Activated CD8-positive, alpha-beta memory T cell treated with anti-CD3 and anti-CD28 coated beads for 4 hours (primary cell): ENCODE data around the gene ATG2A.

ENCODE experiments used
- DNase-seq, 2 donors: peaks; one replicate each; pipeline ENCODE4 v3.0.0-alpha.2; 2020; ENCODE audit warnings: low read depth in 2 of 2

The ATG2A gene

GRCh38 chr11:64924910-64925284 is 7.9 kb upstream of the ATG2A start:
- DNase-seq, result no peak

GRCh38 chr11:64923944-64924909 is 7.2 kb upstream of the ATG2A start, which contains the start of gene PPP2R5B:
Gene PPP2R5B (plus strand): TSS chr11:64924689. CDS start chr11:64925735, 1,046 bp downstream.
- peak; percentile 81 to 83 for DNase-seq

GRCh38 chr11:64923151-64923661 is 6.2 kb upstream of the ATG2A start:
- no peak for DNase-seq

GRCh38 chr11:64921384-64921783 is 4.4 kb upstream of the ATG2A start:
- DNase-seq, result no peak

GRCh38 chr11:64920124-64920523 is 3.1 kb upstream of the ATG2A start:
- DNase-seq, result no peak

- DNase-seq, result no peak
Measured at GRCh38 chr11:64919627-64920026, 2.6 kb upstream of the ATG2A start.

- no peak for DNase-seq
Measured at GRCh38 chr11:64918017-64918416, 1.0 kb upstream of the ATG2A start.

GRCh38 chr11:64917663-64917995 is 620 bp upstream of the ATG2A start:
- no peak for DNase-seq

- no peak for DNase-seq
Measured at GRCh38 chr11:64916040-64916774, 802 bp downstream of the ATG2A start.

GRCh38 chr11:64915376-64915887 is 1.6 kb downstream of the ATG2A start:
- no peak for DNase-seq

- DNase-seq, result no peak
Measured at GRCh38 chr11:64914123-64914522, 2.9 kb downstream of the ATG2A start.

GRCh38 chr11:64913171-64913727 is 3.8 kb downstream of the ATG2A start:
- DNase-seq, result no peak

GRCh38 chr11:64911689-64912088 is 5.3 kb downstream of the ATG2A start:
- no peak for DNase-seq

GRCh38 chr11:64911142-64911541 is 5.9 kb downstream of the ATG2A start:
- DNase-seq, result no peak

- no peak for DNase-seq
Measured at GRCh38 chr11:64910451-64911093, 6.4 kb downstream of the ATG2A start.

- DNase-seq, result no peak
Measured at GRCh38 chr11:64909653-64910343, 7.2 kb downstream of the ATG2A start.

- DNase-seq, result no peak
Measured at GRCh38 chr11:64908766-64909165, 8.2 kb downstream of the ATG2A start.

- no peak for DNase-seq
Measured at GRCh38 chr11:64906314-64906635, 10.7 kb downstream of the ATG2A start.

- DNase-seq, result no peak
Measured at GRCh38 chr11:64905516-64906313, 11.3 kb downstream of the ATG2A start.

GRCh38 chr11:64903291-64903833 is 13.6 kb downstream of the ATG2A start:
- DNase-seq, result no peak
